ENCODE data around the gene UBAP2.
"Not testable (repeated sequence)": the region's sequence is repeated elsewhere in the genome, so short reads cannot be mapped to it uniquely, and the experiment has no call there.

Gene UBAP2

DNA sequence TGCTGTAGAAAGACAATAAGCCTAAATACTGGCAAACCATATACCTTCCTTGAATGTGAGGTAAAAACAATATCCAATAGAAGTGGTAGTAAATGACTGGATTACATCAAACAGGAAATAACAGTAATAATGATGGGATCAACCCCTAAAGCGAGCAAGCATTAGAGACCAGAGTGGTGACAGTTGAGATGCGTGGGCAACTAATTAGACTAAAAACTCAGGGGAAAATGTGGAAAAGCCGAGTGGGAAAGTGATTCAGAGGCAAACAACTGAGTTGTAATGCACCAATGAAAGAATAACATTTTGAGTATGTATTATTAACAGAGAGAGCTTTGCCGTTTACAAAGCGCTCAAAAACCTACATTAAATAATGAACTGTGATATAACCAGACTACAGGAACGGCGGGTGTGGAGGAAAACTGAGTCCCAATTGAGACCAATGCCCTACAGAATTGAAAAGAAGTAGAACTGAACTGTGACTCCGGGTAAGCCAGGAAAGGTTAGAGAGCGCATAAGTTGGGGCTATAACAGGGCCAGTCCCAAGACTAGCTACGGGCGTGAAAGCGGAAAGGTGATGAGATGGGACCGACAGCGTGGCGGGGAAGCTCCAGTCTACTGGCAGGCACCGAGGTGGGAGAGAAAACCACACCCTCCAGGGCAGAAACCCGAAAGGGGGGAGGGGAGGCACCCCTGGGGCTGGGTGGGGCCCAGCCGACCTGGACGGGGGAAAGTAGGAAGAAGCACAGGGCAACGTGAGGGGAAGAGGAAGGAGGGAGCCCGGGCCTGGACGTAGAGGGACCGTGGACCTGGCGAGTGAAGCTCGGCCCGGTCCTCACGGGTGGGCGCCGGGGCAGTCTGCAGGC, 592 bp downstream of the UBAP2 start:
- peak; percentile 30 for DNase-seq (ENCODE audit: low read depth)

DNA sequence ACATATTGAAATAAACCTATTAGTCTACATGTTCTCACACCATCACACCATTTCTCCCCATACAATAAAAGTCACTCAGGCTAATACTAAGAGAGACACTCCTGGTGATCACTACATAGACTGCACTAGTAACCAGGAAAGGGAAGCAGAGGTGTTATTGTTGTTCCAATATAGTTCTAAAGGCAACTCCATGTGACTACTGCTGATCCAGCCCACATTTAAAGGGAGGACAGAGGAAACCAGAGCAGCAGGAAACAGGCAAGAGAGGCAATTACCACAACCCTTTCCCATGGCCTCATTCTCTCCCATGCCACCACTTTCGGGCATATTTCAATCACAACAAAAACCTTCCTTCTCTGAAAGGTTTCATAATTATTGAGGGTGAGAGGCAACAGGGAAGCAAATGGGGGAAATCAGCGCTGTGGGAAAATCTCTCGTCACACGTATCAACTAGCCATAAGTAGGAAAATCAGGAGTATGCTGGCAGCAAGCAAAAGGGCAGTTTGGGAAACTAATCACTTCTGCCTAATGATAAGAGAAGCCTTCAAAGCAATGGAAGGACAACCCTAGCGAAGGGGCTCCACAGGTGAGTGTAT, 1.8 kb downstream of the UBAP2 start:
- DNase-seq (ENCODE audit: low read depth), result no peak

GRCh38 chr9:34045903-34046302, 2.8 kb downstream of the UBAP2 start:
- no peak for DNase-seq (ENCODE audit: low read depth)

- DNase-seq (ENCODE audit: low read depth), result not testable (repeated sequence)
Observed at GRCh38 chr9:34042074-34042473, 6.6 kb downstream of the UBAP2 start.

GRCh38 chr9:34038851-34039250, 9.8 kb downstream of the UBAP2 start:
- not testable (repeated sequence) for DNase-seq (ENCODE audit: low read depth)

- no peak for DNase-seq (ENCODE audit: low read depth)
Observed at GRCh38 chr9:34037626-34038025, 11.1 kb downstream of the UBAP2 start.

DNA sequence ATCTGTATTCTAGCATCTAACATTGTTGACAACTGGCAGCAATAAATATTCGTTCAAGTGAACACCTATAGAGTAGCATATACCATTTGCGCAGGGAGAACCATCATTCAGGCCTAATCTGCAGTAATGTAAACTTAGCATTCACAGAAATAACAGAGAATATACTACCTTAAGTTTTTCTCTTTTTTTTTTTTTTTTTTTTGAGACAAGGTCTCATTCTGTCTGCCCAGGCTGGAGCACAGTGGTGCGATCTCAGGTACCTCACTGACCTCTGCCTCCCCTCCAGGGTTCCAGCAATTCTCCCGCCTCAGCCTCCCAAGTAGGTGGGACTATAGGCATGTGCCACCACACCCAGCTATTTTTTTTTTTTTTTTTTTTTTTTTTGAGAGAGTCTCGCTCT, 12.1 kb downstream of the UBAP2 start:
- DNase-seq (ENCODE audit: low read depth), result no peak

GRCh38 chr9:34035656-34036055, 13.0 kb downstream of the UBAP2 start:
- no peak for DNase-seq (ENCODE audit: low read depth)

GRCh38 chr9:34034698-34035065, 14.0 kb downstream of the UBAP2 start:
- no peak for DNase-seq (ENCODE audit: low read depth)

GRCh38 chr9:34032631-34033030, 16.1 kb downstream of the UBAP2 start:
- DNase-seq (ENCODE audit: low read depth), result no peak

DNA sequence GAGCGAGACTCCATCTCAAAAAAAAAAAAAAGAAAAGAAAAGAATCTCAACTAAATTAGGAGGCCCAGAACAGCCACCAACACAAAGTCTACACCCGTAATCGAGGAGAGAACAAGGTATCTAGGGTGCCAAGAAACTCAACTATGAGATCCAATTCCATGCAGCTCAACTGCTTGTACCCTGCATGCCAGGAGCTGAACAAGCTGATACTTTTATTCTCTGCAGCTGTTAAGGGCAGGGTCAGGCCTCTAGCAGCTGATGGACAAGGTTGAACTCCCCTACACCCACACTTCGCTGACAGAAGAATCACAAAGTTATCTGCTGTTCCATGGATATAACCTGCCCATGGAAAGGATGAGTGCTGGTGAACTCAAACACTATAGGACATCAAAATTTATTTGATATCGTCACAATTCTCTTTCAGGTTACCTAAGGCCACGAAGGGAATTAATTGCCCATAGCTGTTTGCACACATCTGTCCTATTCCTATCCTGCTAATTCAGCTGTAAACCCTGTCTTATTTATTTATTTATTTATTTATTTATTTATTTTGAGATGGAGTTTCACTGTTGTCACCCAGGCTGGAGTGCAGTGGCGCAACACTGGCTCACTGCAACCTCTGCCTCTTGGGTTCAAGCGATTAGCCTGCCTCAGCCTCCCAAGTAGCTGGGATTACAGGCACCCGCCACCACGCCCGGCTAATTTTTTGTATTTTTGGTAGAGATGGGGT, 20.7 kb downstream of the UBAP2 start:
- DNase-seq (ENCODE audit: low read depth), result no peak

DNA sequence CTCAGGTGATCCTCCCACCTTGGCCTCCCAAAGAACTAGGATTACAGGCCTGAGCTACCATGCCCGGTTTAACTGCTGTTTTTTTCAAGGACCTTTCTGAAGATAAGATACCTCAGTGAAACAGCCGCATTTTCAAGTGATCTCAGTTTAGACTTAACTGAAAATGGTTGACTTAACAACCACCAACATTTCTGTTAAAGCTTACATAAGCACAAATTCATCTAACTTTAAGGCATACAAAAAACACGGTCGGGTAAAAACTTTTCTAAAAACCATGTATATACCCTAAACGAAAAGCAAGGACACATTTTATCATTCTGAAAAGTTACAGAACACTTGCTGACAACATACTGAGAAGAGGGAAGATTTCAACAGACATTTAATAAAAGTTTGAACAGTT, 22.9 kb downstream of the UBAP2 start:
- DNase-seq (ENCODE audit: low read depth), result no peak

DNA sequence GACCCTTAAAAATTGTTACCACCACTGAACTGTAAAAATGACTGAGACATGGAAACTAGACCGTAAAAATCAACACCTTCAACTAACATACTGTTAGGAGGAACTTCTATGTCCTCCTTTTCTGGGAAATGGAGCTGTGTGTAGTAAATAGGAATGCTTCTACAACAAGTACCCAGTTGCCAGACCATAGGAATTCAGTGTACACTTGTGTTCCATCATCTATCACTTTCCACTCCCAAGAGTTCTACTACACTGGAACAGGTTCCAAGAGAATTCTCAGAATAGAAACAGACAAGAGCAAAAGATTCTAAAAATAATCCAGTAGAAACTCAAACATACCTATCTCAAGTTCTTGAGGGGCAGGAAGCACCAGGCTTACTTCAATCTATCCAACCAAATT, 23.6 kb downstream of the UBAP2 start:
- no peak for DNase-seq (ENCODE audit: low read depth)

DNA sequence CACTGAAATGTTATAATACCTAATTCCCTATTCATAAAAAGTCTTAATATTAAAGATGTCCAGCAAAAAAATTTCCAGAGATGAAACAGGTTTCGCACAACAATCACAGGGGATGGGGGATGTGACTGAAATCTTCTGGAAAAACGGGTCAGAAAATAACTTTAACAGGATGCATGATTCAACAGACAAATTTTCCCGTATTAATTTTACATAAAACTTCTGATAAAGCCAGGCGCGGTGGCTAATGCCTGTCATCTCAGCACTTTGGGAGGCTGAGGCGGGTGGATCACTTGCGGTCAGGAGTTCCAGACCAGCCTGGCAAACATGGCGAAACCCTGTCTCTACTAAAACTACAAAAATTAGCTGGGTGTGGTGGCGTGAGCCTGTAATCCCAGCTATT, 24.2 kb downstream of the UBAP2 start:
- DNase-seq (ENCODE audit: low read depth), result not testable (repeated sequence)

DNA sequence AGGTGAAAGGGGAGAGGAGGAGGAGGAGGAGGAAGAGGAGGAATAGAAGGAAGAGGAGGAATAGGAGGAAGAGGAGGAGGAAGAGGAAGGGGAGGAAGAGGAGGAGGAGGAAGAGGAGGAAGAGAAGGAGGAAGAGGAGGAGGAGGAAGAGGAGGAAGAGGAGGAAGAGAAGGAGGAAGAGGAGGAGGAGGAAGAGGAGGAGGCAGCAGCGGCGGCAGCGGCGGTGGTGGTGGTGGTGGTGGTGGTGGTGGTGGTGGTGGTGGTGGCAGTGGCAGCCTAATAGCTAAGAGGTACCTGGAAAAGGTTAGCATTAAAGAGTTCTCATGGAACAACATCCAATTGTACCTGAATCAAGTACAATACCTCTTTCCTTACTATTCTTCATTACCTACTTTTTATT, 32.5 kb downstream of the UBAP2 start:
- no peak for DNase-seq (ENCODE audit: low read depth)

DNA sequence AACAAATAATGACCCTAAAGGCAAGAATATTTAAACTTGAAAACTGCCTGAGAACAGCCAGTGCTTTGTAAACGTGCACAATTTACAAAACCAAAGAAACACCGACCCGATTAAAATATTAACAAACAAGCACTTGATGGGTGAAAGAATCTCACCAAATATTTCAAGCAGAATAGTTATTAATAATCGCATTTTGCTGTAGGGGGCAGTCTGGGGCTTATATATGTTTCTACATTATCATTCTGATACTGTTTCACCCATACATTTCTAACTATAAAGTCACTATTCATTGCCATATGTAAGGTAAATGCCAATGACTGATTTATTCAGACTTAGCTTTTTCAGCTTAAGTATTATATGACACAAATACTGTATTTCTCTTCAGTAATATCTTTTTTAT, 37.7 kb downstream of the UBAP2 start:
- DNase-seq (ENCODE audit: low read depth), result no peak

DNA sequence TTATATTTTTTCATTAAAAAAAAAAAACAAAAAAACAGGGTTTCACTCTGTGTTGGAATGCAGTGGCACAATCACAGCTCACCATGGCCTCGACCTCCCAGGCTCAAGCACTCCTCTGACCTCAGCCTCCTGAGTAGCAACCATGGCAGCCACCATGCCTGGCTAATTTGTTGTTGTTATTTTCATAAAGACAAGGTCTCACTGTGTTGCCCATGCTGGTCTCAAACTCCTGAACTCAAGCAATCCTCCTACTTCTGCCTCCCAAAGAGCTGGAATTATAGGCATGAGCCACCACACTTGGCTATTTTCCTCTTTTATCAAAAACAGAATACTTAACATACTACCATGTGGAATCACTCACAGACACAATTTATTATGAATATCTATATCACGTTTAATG, 46.7 kb downstream of the UBAP2 start:
- no peak for DNase-seq (ENCODE audit: low read depth)

- DNase-seq (ENCODE audit: low read depth), result no peak
Observed at GRCh38 chr9:34001298-34001697, 47.4 kb downstream of the UBAP2 start.

DNA sequence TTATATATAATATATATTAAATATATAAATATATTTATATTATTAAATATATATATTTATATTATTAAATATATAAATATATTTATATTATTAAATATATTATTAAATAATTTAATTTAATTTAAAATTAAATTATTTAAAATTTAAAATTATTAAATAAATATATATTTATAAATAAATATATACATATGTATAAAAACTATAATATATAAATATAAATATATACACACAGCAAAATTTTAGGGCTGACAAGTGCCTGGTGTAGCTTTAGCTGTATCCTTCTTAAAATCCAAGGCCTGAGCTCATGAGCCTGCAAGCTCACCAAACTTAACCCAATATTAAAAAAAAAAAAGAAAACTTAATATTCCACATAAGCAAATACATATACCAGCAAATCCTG, 53.2 kb downstream of the UBAP2 start:
- DNase-seq (ENCODE audit: low read depth), result no peak

DNA sequence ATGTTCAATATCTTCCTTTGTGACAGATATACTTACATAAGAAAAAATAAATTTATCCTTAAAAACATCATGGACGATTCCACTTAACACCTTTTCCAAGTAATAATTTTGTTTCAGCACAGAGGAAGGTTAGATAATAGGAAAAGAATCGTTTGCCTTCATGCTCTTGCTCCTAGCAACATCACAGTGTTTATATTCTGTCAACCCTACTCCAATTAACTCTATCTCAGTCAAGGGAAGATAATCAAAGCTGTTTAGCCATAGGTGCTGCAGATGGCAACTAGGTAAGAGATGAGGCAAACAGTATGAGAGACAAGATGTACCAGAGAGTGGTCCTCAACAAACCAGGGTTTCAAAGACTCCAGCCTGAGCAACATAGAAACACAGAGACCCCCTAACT, 55.6 kb downstream of the UBAP2 start:
- no peak for DNase-seq (ENCODE audit: low read depth)

DNA sequence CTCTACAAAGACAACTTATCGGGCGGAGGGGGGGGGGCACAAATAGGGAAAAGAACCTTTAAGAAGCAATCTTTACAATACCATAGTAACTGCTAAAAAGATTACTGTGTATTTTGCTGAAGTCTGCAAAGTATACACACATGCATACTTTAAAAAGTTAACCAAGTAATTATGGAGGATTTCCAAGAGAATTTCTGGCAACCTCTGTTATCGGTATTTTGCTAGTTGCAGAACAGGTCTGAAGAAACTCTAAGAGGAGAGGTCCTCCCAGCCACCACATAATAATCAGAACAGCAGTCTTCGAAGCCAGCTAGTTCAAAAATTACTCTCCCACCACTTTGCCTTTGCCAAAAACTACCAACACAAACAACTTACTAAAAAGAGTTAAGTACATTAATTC, 56.1 kb downstream of the UBAP2 start:
- no peak for DNase-seq (ENCODE audit: low read depth)

- DNase-seq (ENCODE audit: low read depth), result no peak
Observed at GRCh38 chr9:33988219-33988890, 60.3 kb downstream of the UBAP2 start.

DNA sequence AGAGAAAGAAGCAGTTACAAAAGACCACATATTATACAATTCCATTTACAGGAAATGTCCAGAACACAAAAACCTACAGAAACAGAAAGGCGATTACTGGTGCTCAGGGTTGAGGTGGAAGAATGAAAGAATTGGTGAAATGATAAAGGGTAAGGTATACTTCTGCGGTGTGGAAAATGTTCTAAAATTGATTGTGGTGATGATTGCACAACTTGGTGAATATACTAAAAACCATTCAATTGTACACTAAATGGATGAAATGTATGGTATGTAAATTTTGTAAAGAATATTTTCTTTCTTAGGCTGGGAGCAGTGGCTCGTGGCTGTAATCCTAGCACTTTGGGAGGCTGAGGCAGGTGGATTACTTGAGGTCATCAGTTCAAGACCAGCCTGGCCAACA, 72.3 kb downstream of the UBAP2 start:
- no peak for DNase-seq (ENCODE audit: low read depth)

Data from T-helper 22 cell (primary cell).